WTC11 (cell line): Measurements from ENCODE around the gene LARP4. TPM values are rescaled to one million over a fixed set of nuclear protein-coding genes. Genes with fewer than 3 reads are reported as not detected.
A peak's percentile ranks its signal among the peaks of the same experiment; 100 is the strongest.

Source experiments
- ATAC-seq: fragments of 200-7000 bp; cut with Tn5 transposase; 2 replicates; pipeline ENCODE4 v1.10.0; 2021; ENCODE audit warnings: mild to moderate bottlenecking, moderate library complexity
- CTCF ChIA-PET: fragments of 300-600 bp; sonication (Branson Sonifier 250); formaldehyde crosslinking; loops from one replicate; lab custom pipeline; 2021; ENCODE audit warnings: antibody characterized with exemption; lab: Charles Lee
- POLR2A ChIA-PET: fragments of 350-600 bp; sonication (Branson Sonifier 250); formaldehyde crosslinking; loops from one replicate; lab custom pipeline; 2021; ENCODE audit warnings: antibody characterized with exemption; lab: Charles Lee
- DNase-seq: peaks from one replicate; pipeline ENCODE4 v3.0.0; 2021; ENCODE audit warnings: low spot score
- H3K27ac Mint-ChIP-seq: 2 replicates; pipeline ENCODE4 v1.8.0; 2021; ENCODE audit warnings: mixed read lengths
- H3K27me3 Mint-ChIP-seq: 2 replicates; pipeline ENCODE4 v1.8.0; 2021; ENCODE audit warnings: low read depth, mild to moderate bottlenecking, moderate library complexity, mixed read lengths
- H3K36me3 Mint-ChIP-seq: 2 replicates; pipeline ENCODE4 v1.8.0; 2021; ENCODE audit warnings: mixed read lengths
- H3K4me1 Mint-ChIP-seq: 2 replicates; pipeline ENCODE4 v1.8.0; 2022; ENCODE audit warnings: mixed read lengths
- H3K4me3 Mint-ChIP-seq: 2 replicates; pipeline ENCODE4 v1.8.0; 2021; ENCODE audit warnings: mild to moderate bottlenecking, moderate library complexity, mixed read lengths
- H3K9me3 Mint-ChIP-seq: 2 replicates; pipeline ENCODE4 v1.8.0; 2021; ENCODE audit warnings: mixed read lengths
- CBFB ChIP-seq: sonication (generic); formaldehyde crosslinking; IDR thresholded peaks from 2 replicates; pipeline ENCODE4 v1.8.1; 2022; ENCODE audit warnings: mild to moderate bottlenecking, low read depth, missing genetic modification reagents
- E2F1 ChIP-seq: sonication (generic); formaldehyde crosslinking; IDR thresholded peaks from 2 replicates; pipeline ENCODE4 v1.8.0; 2022; ENCODE audit warnings: mild to moderate bottlenecking, missing genetic modification reagents
- FOXK1 ChIP-seq: sonication (generic); formaldehyde crosslinking; IDR thresholded peaks from 2 replicates; pipeline ENCODE4 v1.8.0; 2022; ENCODE audit warnings: mild to moderate bottlenecking, moderate library complexity, missing genetic modification reagents
- GABPB1 ChIP-seq: sonication (generic); formaldehyde crosslinking; IDR thresholded peaks from 2 replicates; pipeline ENCODE4 v1.8.1; 2023; ENCODE audit warnings: mild to moderate bottlenecking, missing genetic modification reagents
- GRHL2 ChIP-seq: fragments of 250-450 bp; sonication (Bioruptor Pico); IDR thresholded peaks from 2 replicates; pipeline ENCODE4 v1.8.0; 2022; ENCODE audit warnings: mild to moderate bottlenecking, moderate library complexity; ENCODE audit not compliant: insufficient replicate concordance, severe bottlenecking
- SP1 ChIP-seq: sonication (generic); formaldehyde crosslinking; conservative IDR thresholded peaks from 2 replicates; pipeline ENCODE4 v1.8.1; 2022; ENCODE audit warnings: missing genetic modification reagents
- TEAD1 ChIP-seq: sonication (generic); formaldehyde crosslinking; IDR thresholded peaks from 2 replicates; pipeline ENCODE4 v1.8.0; 2022; ENCODE audit warnings: mild to moderate bottlenecking, missing genetic modification reagents
- USF1 ChIP-seq: sonication (generic); formaldehyde crosslinking; IDR thresholded peaks from 2 replicates; pipeline ENCODE4 v1.8.0; 2022; ENCODE audit warnings: mild to moderate bottlenecking, missing genetic modification reagents
- ZNF281 ChIP-seq: sonication (generic); formaldehyde crosslinking; IDR thresholded peaks from 2 replicates; pipeline ENCODE4 v1.8.0; 2023; ENCODE audit warnings: mild to moderate bottlenecking, missing genetic modification reagents
- ZNF317 ChIP-seq: sonication (generic); formaldehyde crosslinking; IDR thresholded peaks from 2 replicates; pipeline ENCODE4 v1.8.1; 2023; ENCODE audit warnings: low read depth, mild to moderate bottlenecking, moderate library complexity, missing genetic modification reagents, borderline replicate concordance
- total RNA-seq: library from RNA; stranded (reverse); gene quantifications from 3 replicates; pipeline ENCODE4 v1.2.3, GENCODE V29; 2021
- TF ChIP-seq, protein P1 (sequence below): sonication (generic); formaldehyde crosslinking; IDR thresholded peaks from 2 replicates; pipeline ENCODE4 v1.8.0; 2023; ENCODE audit warnings: missing genetic modification reagents, mild to moderate bottlenecking, borderline replicate concordance

Gene LARP4
- total RNA-seq, 1 experiment from 2014 or later, result 73.9 TPM

GRCh38 chr12:50400638-50401499 lies at the start of gene LARP4 (continued):
- TF ChIP-seq ZNF281 (CRISPR knock-in tag), result 0 out of 2 replicates have a peak, but pooled peaks have one; percentile 9
- peak; percentile 68; the same call in 1 of the 2 replicates for TF ChIP-seq SP1 (CRISPR knock-in tag)
- peak; percentile 66; the same call in 1 of the 2 replicates for TF ChIP-seq FOXK1 (CRISPR knock-in tag)
- TF ChIP-seq GABPB1 (CRISPR knock-in tag), result peak; percentile 81
- TF ChIP-seq GRHL2, result no peak
- no peak for TF ChIP-seq CBFB (CRISPR knock-in tag)

DNA sequence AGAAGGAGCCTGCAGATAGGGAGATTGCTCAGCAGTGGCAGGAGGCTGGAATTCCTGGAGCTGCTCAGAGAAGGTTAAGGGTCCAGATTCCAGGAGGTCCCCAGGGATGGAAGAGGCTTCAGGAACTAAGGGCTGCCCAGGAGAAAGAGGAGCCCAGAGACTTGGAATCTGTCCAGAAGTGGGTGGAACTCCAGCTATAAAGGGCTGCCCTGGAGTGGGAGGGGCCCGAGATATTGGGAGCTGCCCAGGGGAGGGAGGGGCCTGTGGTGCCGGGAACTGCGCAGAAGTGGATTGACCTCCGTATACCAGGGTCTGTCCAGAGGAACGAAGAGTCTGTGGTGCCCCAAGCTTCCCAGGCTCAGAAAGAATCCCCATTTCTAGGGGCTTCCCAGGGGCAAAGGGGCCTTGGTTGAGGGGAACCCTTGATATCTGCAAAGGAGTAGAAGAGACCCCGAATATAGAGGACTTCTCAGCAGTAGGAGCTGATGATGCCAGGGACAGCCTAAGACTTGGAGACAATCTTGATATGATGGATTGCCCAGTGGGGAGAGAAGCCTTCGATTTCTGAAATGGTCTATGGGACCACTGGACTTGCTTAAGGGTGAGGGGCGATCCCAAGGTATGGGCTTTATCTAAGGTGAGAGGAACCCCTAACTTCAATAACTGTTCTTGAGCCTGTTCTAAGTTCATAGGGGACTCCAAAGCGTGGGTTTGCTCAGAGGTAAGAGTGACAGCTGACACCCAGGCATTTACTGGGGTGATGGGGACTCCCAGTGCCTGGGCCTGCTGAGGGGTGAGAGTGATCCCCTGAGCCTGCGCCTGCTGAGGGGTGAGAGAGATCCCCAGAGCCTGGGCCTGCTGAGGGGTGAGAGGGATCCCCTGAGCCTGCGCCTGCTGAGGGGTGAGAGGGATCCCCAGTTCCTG lies 49.3 kb upstream of the LARP4 start:
- TF ChIP-seq ZNF317 (CRISPR knock-in tag) (peak; percentile 85), TEAD1 (CRISPR knock-in tag) (no peak), E2F1 (CRISPR knock-in tag) (no peak), USF1 (CRISPR knock-in tag) (no peak)
- TF ChIP-seq, protein P1, sequence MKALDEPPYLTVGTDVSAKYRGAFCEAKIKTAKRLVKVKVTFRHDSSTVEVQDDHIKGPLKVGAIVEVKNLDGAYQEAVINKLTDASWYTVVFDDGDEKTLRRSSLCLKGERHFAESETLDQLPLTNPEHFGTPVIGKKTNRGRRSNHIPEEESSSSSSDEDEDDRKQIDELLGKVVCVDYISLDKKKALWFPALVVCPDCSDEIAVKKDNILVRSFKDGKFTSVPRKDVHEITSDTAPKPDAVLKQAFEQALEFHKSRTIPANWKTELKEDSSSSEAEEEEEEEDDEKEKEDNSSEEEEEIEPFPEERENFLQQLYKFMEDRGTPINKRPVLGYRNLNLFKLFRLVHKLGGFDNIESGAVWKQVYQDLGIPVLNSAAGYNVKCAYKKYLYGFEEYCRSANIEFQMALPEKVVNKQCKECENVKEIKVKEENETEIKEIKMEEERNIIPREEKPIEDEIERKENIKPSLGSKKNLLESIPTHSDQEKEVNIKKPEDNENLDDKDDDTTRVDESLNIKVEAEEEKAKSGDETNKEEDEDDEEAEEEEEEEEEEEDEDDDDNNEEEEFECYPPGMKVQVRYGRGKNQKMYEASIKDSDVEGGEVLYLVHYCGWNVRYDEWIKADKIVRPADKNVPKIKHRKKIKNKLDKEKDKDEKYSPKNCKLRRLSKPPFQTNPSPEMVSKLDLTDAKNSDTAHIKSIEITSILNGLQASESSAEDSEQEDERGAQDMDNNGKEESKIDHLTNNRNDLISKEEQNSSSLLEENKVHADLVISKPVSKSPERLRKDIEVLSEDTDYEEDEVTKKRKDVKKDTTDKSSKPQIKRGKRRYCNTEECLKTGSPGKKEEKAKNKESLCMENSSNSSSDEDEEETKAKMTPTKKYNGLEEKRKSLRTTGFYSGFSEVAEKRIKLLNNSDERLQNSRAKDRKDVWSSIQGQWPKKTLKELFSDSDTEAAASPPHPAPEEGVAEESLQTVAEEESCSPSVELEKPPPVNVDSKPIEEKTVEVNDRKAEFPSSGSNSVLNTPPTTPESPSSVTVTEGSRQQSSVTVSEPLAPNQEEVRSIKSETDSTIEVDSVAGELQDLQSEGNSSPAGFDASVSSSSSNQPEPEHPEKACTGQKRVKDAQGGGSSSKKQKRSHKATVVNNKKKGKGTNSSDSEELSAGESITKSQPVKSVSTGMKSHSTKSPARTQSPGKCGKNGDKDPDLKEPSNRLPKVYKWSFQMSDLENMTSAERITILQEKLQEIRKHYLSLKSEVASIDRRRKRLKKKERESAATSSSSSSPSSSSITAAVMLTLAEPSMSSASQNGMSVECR (CRISPR knock-in tag), result no peak
- TF ChIP-seq, all 79 proteins: peak for 1
- ATAC-seq, result peak; percentile 60; the same call in 1 of the 2 replicates
- Mint-ChIP-seq H3K27me3 (no peaks in the 10 kb centered on the region), H3K4me3 (no peak overlapping the region), H3K4me1 (no peaks in the 10 kb centered on the region), H3K9me3 (no peaks in the 10 kb centered on the region), H3K36me3 (no peaks in the 10 kb centered on the region), H3K27ac (no peak overlapping the region)
- no peak for DNase-seq
- ChIA-PET CTCF (interaction anchor here (0.9 kb wide), 1 partner anchor 37 kb away, joined by 3 read pairs; no protein-coding TSS in a partner anchor), POLR2A (no interaction called here)
